A549 treated with RU486 at 1 μM for 4 hours (cell line): ENCODE data around the gene KCNMA1. TPM values are rescaled to one million over a fixed set of nuclear protein-coding genes. Genes with fewer than 3 reads are reported as not detected.

Source experiments
- total RNA-seq: library from RNA; stranded (reverse); fragments of 200-300 nt; extraction: Qiagen RNA extraction; gene quantifications from 5 replicates; pipeline ENCODE4 v1.2.3, GENCODE V29; 2022; ENCODE audit warnings: low read depth

Gene KCNMA1
- 40.8 to 81.1 TPM (median 75.0 TPM) in 5 replicates for total RNA-seq

DNA sequence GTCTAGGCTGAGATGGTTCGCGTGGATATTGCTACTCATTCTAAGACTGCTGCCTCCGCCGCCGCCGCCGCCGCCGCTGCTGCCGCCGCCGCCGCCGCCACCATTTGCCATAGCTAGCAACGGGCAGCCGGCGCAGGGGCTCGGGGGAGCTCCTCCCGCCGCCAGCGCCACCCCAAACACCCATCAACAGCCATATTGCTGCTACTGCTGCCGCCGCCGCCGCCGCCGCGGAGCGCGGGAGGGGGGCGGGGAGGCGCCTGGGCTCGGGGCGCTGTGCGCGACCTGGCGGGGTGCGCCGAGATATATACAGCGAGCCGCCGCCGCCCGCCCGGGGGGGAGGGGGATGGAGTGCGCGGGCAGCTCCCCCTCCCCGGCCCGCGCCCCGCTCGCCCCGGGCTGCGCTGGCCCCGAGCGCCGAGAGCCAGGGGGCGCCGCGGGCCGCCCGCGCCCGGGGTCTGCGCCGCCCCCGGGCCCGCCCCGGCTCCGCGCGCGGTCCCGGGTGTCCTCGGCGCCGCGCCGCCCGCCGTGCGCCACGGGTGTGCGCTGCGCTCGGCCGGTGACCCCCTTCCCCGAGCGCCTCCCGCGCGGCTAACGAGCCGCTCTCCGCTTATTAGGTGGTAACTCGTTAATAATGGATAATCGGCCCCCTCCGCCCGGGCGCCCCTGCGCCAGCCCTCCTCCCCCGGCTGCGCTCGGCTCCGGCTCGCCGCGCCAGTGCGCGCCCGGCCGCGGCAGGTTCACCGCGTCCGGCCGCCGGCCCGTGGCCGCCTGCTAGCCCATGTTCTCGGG lies at the start of gene KCNMA1:
Gene KCNMA1 (minus strand): TSS at position 277 of the 789 bp plus-strand sequence.

